ENCODE measurements around the gene LRRC8D.

GRCh38 chr1:89873770-89874169, 52.9 kb downstream of the LRRC8D start:
- TF ChIP-seq POLR2A (IDR thresholded peaks at IDR 0.05; ENCODE audit: low read length), result no peak
- no peak for TF ChIP-seq GATA1 (IDR thresholded peaks at IDR 0.05; ENCODE audit: low read depth, low read length)
